SU-DHL-6 (cell line): ENCODE results near the gene PLAGL2.
A peak's percentile ranks its signal among the peaks of the same experiment; 100 is the strongest.

Source experiments
- H2AFZ ChIP-seq: fragments of 200-600 bp; sonication (generic); 2 replicates; pipeline ENCODE4 v1.6.1; 2014; ENCODE audit warnings: low read depth, mild to moderate bottlenecking, moderate library complexity, mixed read lengths, antibody characterized with exemption, low read length; ENCODE audit not compliant: severe bottlenecking
- H3F3A ChIP-seq: fragments of 200-600 bp; shearing (Covaris generic); 2 replicates; pipeline ENCODE4 v1.6.0; 2016; ENCODE audit warnings: antibody characterized with exemption, mild to moderate bottlenecking; ENCODE audit not compliant: insufficient read depth
- H3K27ac ChIP-seq: fragments of 200-600 bp; sonication (generic); 2 replicates; pipeline ENCODE4 v1.5.1; 2016; ENCODE audit warnings: low read depth, mild to moderate bottlenecking, low read length, moderate library complexity, mixed read lengths
- H3K27me3 ChIP-seq: fragments of 200-600 bp; sonication (generic), shearing (Covaris generic); 2 replicates; pipeline ENCODE4 v1.6.0; 2014; ENCODE audit warnings: mild to moderate bottlenecking, low read length
- H3K36me3 ChIP-seq: fragments of 200-600 bp; sonication (generic); 2 replicates; pipeline ENCODE4 v1.6.1; 2014; ENCODE audit warnings: mild to moderate bottlenecking, low read length, mixed read lengths
- H3K4me2 ChIP-seq: fragments of 300-600, 200-600 bp; shearing (Covaris generic), sonication (generic); 2 replicates; pipeline ENCODE4 v1.6.0; 2014; ENCODE audit warnings: low read length, low read depth, mild to moderate bottlenecking; ENCODE audit not compliant: poor library complexity, severe bottlenecking
- H3K4me3 ChIP-seq: fragments of 200-600 bp; sonication (generic); 2 replicates; pipeline ENCODE4 v1.5.1; 2014; ENCODE audit warnings: antibody characterized with exemption, low read length, mild to moderate bottlenecking, mixed read lengths; ENCODE audit not compliant: insufficient read depth, poor library complexity, severe bottlenecking
- H3K79me2 ChIP-seq: fragments of 200-600 bp; sonication (generic); 2 replicates; pipeline ENCODE4 v1.6.1; 2014; ENCODE audit warnings: mild to moderate bottlenecking, low read length, moderate library complexity; ENCODE audit not compliant: insufficient read depth
- H3K9ac ChIP-seq: fragments of 200-600 bp; sonication (generic); 2 replicates; pipeline ENCODE4 v1.7.0; 2014; ENCODE audit warnings: mild to moderate bottlenecking, low read length
- H3K9me2 ChIP-seq: fragments of 200-600 bp; sonication (generic); replicated peaks from 2 replicates; pipeline ENCODE4 v1.6.1; 2014; ENCODE audit warnings: low read length; ENCODE audit not compliant: insufficient read depth
- H3K9me3 ChIP-seq: fragments of 200-600 bp; sonication (generic); 2 replicates; pipeline ENCODE4 v1.6.1; 2014; ENCODE audit warnings: low read length, mixed read lengths; ENCODE audit not compliant: insufficient read depth
- H4K20me1 ChIP-seq: fragments of 200-600 bp; sonication (generic); 2 replicates; pipeline ENCODE4 v1.6.1; 2014; ENCODE audit warnings: low read depth, mild to moderate bottlenecking, antibody characterized with exemption, low read length, moderate library complexity, mixed read lengths
- EZH2phosphoT487 ChIP-seq: fragments of 200-600 bp; sonication (generic), shearing (Covaris generic); conservative IDR thresholded peaks from 2 replicates; pipeline ENCODE4 v1.6.1; 2018; ENCODE audit warnings: mild to moderate bottlenecking, antibody characterized with exemption, low read length, moderate library complexity, mixed read lengths
- TF ChIP-seq, protein P1 (sequence below): fragments of 200-600 bp; sonication (generic); IDR thresholded peaks from one replicate; pipeline ENCODE4 v1.5.1; 2017; ENCODE audit warnings: antibody characterized with exemption, mild to moderate bottlenecking, low read length, moderate library complexity; ENCODE audit not compliant: insufficient read depth, poor library complexity, severe bottlenecking

The PLAGL2 gene, protein sequence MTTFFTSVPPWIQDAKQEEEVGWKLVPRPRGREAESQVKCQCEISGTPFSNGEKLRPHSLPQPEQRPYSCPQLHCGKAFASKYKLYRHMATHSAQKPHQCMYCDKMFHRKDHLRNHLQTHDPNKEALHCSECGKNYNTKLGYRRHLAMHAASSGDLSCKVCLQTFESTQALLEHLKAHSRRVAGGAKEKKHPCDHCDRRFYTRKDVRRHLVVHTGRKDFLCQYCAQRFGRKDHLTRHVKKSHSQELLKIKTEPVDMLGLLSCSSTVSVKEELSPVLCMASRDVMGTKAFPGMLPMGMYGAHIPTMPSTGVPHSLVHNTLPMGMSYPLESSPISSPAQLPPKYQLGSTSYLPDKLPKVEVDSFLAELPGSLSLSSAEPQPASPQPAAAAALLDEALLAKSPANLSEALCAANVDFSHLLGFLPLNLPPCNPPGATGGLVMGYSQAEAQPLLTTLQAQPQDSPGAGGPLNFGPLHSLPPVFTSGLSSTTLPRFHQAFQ

DNA sequence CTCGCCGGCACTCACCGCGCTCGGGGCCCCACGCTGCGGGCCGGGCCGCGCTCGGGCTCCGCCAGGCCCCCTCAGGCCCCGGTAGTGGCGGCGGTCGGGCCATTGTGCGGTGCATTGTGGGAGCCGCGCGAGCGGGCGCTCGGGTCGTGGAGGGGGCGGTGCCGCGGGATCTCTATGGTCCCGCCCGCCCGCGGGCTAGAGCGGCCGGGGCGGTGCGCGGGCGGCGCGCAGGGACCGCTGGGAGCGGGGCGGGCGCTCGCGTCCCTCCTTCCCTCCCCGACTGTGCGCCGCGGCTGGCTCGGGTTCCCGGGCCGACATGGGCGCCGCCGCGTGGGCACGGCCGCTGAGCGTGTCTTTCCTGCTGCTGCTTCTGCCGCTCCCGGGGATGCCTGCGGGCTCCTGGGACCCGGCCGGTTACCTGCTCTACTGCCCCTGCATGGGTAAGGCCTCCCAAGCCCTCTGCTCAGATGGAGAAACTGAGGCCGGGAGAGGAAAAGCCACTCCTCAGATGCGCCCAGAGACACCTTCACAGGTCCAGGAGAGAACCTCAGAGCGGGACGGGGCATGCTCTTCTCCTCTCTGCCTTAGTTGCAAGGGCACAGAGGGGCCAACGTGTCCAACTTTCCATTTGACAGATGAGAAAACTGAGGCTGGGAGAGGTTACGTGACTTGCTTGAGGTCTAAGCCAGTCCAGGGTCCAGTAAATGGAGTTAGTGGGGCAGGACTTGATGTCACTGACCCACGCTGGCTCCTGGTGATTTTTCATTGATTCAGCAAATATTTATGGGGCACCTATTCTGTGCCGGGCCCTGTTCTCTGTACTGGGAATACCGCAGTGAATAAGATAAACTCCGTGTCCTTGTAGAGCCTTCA lies at the start of gene PLAGL2, which contains the start of gene POFUT1:
TSS of gene PLAGL2 (minus strand) at position 118 of the 873 bp plus-strand sequence. CDS start 5,565 bp downstream, outside the sequence.
TSS of gene POFUT1 (plus strand) at position 255 of the 873 bp plus-strand sequence. CDS start at position 317, 62 bp downstream.
- H3K36me3 ChIP-seq, result peaks cover 3% of the 10 kb centered on the region; the same call in 1 of the 2 replicates

DNA sequence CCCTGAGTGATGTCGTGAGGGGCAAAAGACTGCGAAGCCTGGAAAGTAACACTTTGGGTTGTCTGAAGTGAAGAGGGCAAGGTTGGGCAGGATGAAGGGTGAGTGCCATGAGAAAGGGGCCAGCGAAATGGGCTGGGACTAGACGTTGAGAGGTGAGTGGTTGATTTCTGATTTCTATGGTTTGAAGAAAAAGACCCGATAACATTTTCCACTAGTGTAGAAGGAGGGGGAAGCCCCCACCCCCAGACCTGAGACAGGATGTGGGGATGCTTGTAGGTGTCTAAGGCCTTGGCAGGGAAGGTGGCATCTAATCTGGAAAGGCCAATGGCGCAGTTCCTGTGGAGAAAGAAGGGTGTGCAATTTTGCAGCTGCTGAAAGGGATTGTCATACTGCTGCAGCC lies 44.6 kb upstream of the PLAGL2 start:
- H3K9ac ChIP-seq, result no peak overlapping the region
- no peak overlapping the region for H3K4me3 ChIP-seq
- no peak overlapping the region for H3K27ac ChIP-seq
- no peaks in the 10 kb centered on the region for H3K79me2 ChIP-seq
- no peaks in the 10 kb centered on the region for H3K36me3 ChIP-seq
- no peaks in the 10 kb centered on the region for H4K20me1 ChIP-seq
- no peaks in the 10 kb centered on the region for H3K27me3 ChIP-seq
- no peak overlapping the region for H2AFZ ChIP-seq
- H3K4me2 ChIP-seq, result no peak overlapping the region
- no peaks in the 10 kb centered on the region for H3K9me2 ChIP-seq
- no peaks in the 10 kb centered on the region for H3K9me3 ChIP-seq
- TF ChIP-seq, protein P1, sequence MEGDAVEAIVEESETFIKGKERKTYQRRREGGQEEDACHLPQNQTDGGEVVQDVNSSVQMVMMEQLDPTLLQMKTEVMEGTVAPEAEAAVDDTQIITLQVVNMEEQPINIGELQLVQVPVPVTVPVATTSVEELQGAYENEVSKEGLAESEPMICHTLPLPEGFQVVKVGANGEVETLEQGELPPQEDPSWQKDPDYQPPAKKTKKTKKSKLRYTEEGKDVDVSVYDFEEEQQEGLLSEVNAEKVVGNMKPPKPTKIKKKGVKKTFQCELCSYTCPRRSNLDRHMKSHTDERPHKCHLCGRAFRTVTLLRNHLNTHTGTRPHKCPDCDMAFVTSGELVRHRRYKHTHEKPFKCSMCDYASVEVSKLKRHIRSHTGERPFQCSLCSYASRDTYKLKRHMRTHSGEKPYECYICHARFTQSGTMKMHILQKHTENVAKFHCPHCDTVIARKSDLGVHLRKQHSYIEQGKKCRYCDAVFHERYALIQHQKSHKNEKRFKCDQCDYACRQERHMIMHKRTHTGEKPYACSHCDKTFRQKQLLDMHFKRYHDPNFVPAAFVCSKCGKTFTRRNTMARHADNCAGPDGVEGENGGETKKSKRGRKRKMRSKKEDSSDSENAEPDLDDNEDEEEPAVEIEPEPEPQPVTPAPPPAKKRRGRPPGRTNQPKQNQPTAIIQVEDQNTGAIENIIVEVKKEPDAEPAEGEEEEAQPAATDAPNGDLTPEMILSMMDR, result no peak
- H3F3A ChIP-seq, result no peaks in the 10 kb centered on the region

More for the DNA sequence above, at the start of gene PLAGL2, which contains the start of gene POFUT1:
- H3K27me3 ChIP-seq, result no peaks in the 10 kb centered on the region
- no peaks in the 10 kb centered on the region for H3K9me2 ChIP-seq
- H3K27ac ChIP-seq, result peak within 1 kb of the TSS; percentile 60
- peak within 1 kb of the TSS; percentile 90 for H3K9ac ChIP-seq
- H3F3A ChIP-seq, result peaks cover 9% of the 10 kb centered on the region; the same call in 1 of the 2 replicates
- no peaks in the 10 kb centered on the region for H3K9me3 ChIP-seq
- H3K79me2 ChIP-seq, result peaks cover 70% of the 10 kb centered on the region
- peaks cover 8% of the 10 kb centered on the region; the same call in 1 of the 2 replicates for H4K20me1 ChIP-seq
- TF ChIP-seq, protein P1, result peak; percentile 14
- no peak for TF ChIP-seq EZH2phosphoT487
- H3K4me2 ChIP-seq, result peak within 1 kb of the TSS; percentile 89
- peak within 1 kb of the TSS; percentile 71 for H2AFZ ChIP-seq
- peak within 1 kb of the TSS; percentile 93 for H3K4me3 ChIP-seq

DNA sequence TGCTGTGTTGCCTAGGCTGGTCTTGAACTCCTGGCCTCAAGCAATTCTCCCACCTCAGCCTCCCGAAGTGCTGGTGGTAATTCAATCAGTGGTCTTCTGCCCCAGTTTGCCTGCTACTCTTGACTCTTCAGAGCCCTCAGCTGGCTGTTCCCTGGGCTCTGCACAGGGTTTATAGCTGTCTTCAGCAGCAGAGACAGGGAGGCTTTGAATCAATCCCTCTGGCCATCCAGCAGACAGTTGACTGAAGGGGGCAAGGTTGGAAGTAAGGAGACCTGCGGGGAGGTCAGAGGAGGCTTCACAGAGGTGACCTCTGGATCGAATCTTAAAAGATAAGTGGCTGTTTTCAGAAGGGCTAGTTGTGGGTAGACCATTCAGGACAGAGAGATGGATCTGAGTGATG lies 43.9 kb upstream of the PLAGL2 start:
- Histone ChIP-seq H3K9ac (no peak overlapping the region), H3K9me2 (no peaks in the 10 kb centered on the region), H3K36me3 (no peaks in the 10 kb centered on the region), H3K4me2 (no peak overlapping the region), H4K20me1 (no peaks in the 10 kb centered on the region), H3K27ac (no peak overlapping the region), H3K79me2 (no peaks in the 10 kb centered on the region), H3F3A (no peaks in the 10 kb centered on the region), H3K27me3 (no peaks in the 10 kb centered on the region), H2AFZ (no peak overlapping the region), H3K9me3 (no peaks in the 10 kb centered on the region), H3K4me3 (no peak overlapping the region)
- TF ChIP-seq, protein P1, result no peak
- no peak for TF ChIP-seq EZH2phosphoT487
